GM12874 (cell line): Measurements from ENCODE around the gene TGFB1I1.

Experiments
- TF ChIP-seq, protein P1 (sequence below): IDR thresholded peaks from 2 replicates; pipeline ENCODE4 v1.5.1; 2011; ENCODE audit warnings: low read depth, mild to moderate bottlenecking, control low read depth, low read length, moderate library complexity; ENCODE audit not compliant: insufficient read depth

The TGFB1I1 gene

DNA sequence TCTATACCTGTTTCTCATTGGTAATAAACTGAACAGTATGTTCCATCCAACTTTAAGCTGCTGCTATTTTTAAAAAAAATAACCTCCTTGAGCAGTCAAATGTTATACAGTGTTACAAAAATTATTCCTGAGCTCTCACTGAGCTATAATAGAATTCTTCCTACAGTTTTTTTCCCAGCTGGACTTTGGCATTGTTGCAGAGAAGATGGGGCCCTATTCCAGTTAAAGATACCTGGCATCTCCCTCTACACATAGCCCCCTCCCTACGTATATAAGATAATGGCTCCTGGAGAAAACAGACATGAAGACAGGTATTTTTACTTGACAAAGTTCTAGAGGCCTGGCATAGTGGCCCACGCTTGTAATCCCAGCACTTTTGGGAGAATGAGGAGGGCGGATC lies 42.2 kb upstream of the TGFB1I1 start:
- TF ChIP-seq, protein P1, sequence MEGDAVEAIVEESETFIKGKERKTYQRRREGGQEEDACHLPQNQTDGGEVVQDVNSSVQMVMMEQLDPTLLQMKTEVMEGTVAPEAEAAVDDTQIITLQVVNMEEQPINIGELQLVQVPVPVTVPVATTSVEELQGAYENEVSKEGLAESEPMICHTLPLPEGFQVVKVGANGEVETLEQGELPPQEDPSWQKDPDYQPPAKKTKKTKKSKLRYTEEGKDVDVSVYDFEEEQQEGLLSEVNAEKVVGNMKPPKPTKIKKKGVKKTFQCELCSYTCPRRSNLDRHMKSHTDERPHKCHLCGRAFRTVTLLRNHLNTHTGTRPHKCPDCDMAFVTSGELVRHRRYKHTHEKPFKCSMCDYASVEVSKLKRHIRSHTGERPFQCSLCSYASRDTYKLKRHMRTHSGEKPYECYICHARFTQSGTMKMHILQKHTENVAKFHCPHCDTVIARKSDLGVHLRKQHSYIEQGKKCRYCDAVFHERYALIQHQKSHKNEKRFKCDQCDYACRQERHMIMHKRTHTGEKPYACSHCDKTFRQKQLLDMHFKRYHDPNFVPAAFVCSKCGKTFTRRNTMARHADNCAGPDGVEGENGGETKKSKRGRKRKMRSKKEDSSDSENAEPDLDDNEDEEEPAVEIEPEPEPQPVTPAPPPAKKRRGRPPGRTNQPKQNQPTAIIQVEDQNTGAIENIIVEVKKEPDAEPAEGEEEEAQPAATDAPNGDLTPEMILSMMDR: no peak

DNA sequence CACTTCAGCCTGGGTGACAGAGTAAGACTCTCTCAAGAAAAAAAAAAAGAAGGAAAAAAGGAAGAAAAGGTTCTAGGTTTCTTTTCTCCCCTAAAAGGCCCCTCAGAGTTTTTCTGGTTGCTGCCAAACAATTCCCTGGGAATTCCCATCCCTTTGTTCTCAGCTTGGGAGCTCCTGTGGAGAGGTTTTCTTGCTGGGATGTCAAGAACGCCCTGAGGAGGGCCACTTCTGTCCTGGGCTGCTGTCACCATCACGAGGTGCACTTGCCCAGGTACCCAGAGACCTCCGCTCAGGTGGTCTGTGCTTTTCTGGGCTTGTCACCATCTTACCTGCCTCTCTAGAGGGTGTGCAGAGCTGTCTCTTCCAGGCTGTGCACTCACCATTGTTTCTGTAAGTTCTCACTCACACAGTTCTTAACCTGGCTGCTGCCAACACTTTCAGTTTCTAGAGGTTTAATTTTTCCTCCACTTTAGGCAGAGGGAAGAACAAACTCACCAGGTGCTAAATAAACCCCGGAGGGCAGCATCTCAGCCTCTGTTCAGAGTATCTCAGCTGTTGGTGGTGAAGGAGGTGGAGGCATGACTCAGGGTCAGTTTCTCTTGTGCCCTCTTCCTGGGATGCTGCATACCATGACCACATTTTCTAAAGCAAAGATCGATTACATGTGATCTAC lies 41.4 kb upstream of the TGFB1I1 start:
- TF ChIP-seq, protein P1: no peak

DNA sequence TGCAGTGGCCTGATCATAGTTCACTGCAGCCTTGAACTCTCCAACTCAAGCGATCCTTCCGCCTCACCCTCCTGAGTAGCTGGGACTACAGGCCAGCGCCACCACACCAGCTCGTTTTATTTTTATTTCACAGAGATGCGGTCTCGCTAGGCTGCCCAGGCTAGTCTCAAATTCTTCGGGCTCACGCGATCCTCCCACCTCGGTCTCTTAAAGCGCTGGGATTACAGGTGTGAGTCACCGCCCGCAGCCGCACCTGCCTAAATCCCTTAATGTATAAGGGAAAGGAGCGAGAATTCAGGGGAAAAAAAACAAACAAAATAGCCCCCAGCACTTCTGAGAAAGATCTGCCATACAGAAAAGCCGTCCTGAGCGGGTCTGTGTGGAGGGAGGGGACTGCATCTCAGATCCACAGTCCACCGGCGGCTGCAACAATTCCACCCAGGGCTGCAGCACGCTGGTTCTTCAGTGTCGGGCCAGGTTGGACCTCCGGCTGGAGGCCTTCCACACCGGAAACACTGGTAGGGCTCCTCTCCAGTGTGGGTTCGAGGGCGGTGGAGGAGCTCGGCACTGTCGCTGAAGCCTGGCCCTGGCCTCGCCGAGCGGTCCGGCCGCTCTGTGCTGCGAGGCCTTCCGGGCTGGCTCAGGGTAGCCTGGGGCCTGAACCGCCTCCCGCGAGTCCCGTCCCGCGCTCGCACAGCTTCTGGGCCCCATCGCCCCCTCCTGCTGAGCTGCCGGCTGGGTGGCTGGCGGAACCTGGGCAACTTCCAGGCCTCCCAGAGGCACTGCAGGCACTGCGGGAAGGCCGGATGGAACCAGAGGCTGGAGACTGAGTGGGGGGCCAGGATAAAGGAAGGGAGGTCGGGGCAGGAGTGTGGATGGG lies 36.4 kb upstream of the TGFB1I1 start:
- TF ChIP-seq, protein P1: no peak

DNA sequence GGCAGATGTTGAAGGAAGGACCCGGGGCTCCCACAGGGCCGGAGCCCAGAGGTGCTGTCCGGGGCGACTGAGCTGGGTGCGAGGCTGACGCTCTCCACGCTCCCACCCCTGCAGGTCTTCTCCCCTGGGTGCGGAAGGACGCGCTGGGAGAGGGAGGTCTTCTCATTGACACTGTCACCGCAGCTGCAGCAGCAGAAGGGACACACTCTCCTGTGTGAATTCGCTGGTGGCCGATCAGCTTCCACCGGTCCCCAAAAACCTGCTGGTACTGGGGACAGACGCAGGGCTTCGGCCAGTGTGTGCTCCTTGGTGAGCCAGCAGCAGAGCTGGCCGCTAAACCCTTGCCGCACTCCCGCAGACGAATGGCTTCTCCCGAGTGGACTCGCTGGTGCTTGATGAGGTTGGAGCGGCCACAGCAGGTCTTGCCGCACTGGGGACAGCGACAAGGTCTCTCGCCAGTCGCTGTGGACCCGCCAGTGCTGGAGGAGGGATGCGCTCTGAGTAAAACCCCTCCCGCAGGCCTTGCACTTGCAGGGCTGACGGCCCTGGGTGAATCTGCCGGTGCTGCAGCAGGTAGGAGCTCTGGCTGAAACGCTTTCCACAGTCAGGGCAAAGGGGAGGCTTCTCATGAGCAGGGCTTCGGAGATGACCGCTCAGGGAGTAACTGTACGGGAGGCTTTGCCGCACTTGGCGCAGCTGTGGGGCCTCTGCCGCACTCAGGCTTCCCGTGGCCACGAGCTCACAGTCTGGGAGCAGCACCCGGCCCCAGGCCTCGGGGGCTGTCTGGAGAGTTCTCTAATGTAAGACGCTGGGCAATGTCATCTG lies 35.5 kb upstream of the TGFB1I1 start:
- TF ChIP-seq, protein P1: no peak

DNA sequence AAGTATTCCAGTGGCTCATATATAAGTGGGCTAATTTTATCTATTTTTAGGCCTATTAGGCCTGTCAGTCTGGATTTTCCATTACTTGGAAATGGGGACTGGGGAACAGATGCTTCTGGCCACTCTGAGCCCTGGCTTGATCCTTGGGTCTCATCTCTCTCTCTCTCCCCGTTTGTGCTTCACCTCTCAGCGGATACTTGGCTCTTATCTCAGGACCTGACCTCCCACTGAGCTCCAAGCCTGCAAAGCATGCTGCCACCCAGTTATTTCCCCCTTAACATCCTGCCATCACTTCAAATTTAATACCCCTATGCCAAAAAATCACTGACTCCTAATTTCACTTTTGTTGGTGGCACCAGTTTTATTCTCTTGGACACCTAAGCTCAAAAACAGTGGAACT lies 33.5 kb upstream of the TGFB1I1 start:
- TF ChIP-seq, protein P1: no peak

DNA sequence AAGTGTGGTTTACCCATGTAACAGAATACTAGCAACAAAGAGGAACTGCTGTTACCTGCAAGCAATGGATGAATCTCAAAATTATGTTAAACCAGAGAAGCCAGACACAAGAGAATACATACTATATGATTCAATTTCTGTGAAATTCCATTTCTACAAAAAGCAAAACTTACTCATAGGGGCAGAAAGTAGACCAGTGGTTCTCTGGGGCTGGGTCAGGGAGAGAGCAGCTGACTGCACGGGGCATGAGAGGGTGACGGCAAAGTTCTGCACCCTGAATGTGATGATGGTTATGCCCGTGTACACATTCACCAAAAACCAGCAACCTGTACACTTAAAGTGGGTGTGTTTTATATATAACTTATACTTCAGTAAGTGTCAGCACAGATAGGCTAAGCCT lies 32.4 kb upstream of the TGFB1I1 start:
- TF ChIP-seq, protein P1: no peak

DNA sequence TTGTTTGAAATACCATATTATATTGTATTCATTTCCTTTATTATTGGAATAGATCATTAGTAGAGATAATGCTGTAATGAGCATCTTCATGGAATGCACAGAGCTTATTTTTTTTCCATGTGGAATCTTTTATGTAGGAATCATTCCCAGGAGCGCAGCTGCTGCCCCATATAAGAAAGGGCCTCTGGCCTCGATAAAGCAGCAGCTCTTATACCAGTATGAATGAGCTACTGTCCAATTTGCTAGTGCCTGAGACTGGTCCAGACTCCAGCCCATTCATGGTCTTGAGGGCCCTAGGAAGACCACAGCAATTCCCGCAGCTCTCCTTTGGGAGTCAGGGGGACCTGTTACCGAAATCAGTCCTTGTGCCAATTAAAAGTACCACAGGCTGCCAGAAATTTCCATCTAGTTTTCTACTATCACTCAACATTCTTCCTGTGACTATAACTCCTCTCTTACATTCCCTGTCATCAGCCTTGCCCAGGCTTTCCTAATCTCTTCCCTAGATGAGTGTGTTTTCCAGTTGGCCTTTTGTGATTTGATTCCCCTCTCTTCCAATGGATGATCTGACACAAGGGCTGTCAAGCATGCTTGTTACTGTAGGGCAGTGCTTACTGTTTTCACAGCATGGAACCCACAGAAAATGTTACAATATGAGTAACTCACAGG lies 31.3 kb upstream of the TGFB1I1 start:
- TF ChIP-seq, protein P1: no peak
